Gastroesophageal sphincter (tissue), 3 donors: Measurements from ENCODE around the gene KRTAP5-8.

Experiments used
- POLR2A ChIP-seq, 2 donors: fragments of 450-650 bp; IDR thresholded peaks; one replicate each; pipeline ENCODE4 v1.6.1; 2017; ENCODE audit warnings: antibody characterized with exemption in 2 of 2, mild to moderate bottlenecking in 2 of 2, moderate library complexity in 1 of 2
- TF ChIP-seq, protein P1 (sequence below), 4 experiments: fragments of 200-600 bp in 2 of 4; fragments of 450-650 bp in 2 of 4; sonication (generic) in 1 of 4; IDR thresholded peaks; one replicate each; pipeline ENCODE4 v1.5.1; 2017 to 2019; ENCODE audit warnings: antibody characterized with exemption in 4 of 4, mild to moderate bottlenecking in 2 of 4, moderate library complexity in 2 of 4

- TF ChIP-seq, protein P1, sequence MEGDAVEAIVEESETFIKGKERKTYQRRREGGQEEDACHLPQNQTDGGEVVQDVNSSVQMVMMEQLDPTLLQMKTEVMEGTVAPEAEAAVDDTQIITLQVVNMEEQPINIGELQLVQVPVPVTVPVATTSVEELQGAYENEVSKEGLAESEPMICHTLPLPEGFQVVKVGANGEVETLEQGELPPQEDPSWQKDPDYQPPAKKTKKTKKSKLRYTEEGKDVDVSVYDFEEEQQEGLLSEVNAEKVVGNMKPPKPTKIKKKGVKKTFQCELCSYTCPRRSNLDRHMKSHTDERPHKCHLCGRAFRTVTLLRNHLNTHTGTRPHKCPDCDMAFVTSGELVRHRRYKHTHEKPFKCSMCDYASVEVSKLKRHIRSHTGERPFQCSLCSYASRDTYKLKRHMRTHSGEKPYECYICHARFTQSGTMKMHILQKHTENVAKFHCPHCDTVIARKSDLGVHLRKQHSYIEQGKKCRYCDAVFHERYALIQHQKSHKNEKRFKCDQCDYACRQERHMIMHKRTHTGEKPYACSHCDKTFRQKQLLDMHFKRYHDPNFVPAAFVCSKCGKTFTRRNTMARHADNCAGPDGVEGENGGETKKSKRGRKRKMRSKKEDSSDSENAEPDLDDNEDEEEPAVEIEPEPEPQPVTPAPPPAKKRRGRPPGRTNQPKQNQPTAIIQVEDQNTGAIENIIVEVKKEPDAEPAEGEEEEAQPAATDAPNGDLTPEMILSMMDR (IDR thresholded peaks at IDR 0.05) = no peak
- no peak for TF ChIP-seq POLR2A (IDR thresholded peaks at IDR 0.05)
These were observed 24.3 kb downstream of the KRTAP5-8 start for GRCh38 chr11:71562120-71562519.
